HG02610 (cell line): ENCODE data around the gene RBM19.
"Not testable (repeated sequence)": the region's sequence is repeated elsewhere in the genome, so short reads cannot be mapped to it uniquely, and the experiment has no call there.

ENCODE experiments used
- ATAC-seq: cut with Tn5 transposase; IDR thresholded peaks from one replicate; pipeline ENCODE4 v1.9.1; 2021; ENCODE audit warnings: mild to moderate bottlenecking, moderate library complexity; ENCODE audit not compliant: unreplicated experiment

The RBM19 gene

GRCh38 chr12:113965951-113966797 is at the start of gene RBM19:
TSS of gene RBM19 (minus strand) at chr12:113966325. CDS start at chr12:113966227, 98 bp downstream.
- peak; percentile 86 for ATAC-seq

GRCh38 chr12:114015851-114016250 is 49.7 kb upstream of the RBM19 start:
- ATAC-seq: no peak

GRCh38 chr12:114013575-114014345 is 47.6 kb upstream of the RBM19 start:
- no peak for ATAC-seq

GRCh38 chr12:114012744-114013431 is 46.8 kb upstream of the RBM19 start:
- no peak for ATAC-seq

GRCh38 chr12:114011711-114012110 is 45.6 kb upstream of the RBM19 start:
- ATAC-seq: no peak

GRCh38 chr12:114006482-114007425 is 40.6 kb upstream of the RBM19 start:
- ATAC-seq: no peak

GRCh38 chr12:114004402-114004801 is 38.3 kb upstream of the RBM19 start:
- ATAC-seq: no peak

- ATAC-seq: no peak
Observed at GRCh38 chr12:114003286-114003685, 37.2 kb upstream of the RBM19 start.

GRCh38 chr12:114001511-114002340 is 35.6 kb upstream of the RBM19 start:
- ATAC-seq: no peak

- no peak for ATAC-seq
Observed at GRCh38 chr12:114000861-114001260, 34.7 kb upstream of the RBM19 start.

- ATAC-seq: not testable (repeated sequence)
Observed at GRCh38 chr12:114000261-114000660, 34.1 kb upstream of the RBM19 start.

- ATAC-seq: peak; percentile 91
Observed at GRCh38 chr12:113997365-113997764, 31.2 kb upstream of the RBM19 start.

- no peak for ATAC-seq
Observed at GRCh38 chr12:113996026-113996425, 29.9 kb upstream of the RBM19 start.

GRCh38 chr12:113994051-113994450 is 27.9 kb upstream of the RBM19 start:
- no peak for ATAC-seq

GRCh38 chr12:113992751-113993150 is 26.6 kb upstream of the RBM19 start:
- ATAC-seq: not testable (repeated sequence)

- ATAC-seq: no peak
Observed at GRCh38 chr12:113991224-113992044, 25.3 kb upstream of the RBM19 start.

GRCh38 chr12:113990250-113991223 is 24.4 kb upstream of the RBM19 start:
- no peak for ATAC-seq
